ENCODE results near the gene SH3PXD2B. TPM values are rescaled to one million over a fixed set of nuclear protein-coding genes. Genes with fewer than 3 reads are reported as not detected.

Gene SH3PXD2B
- total RNA-seq, 4 donors from 2014 or later = 13.5 to 43.5 (median 28.1) TPM

- TF ChIP-seq CTCF (IDR thresholded peaks at IDR 0.05) (no peak), POLR2A (IDR thresholded peaks at IDR 0.05) (no peak)
- WGBS, 2 donors = 72 to 74% methylated on average over 6 of the region's 6 CpGs
- no peak for DNase-seq (ENCODE audit: low spot score in 2 of 2)
- H3K4me3 ChIP-seq (ENCODE audit: low read depth, poor library complexity, severe bottlenecking) = no peak overlapping the region
- intact Hi-C loops (cut with DNase I; ENCODE audit: low total_unique reads) = no loop called here
These were observed 173.0 kb downstream of the SH3PXD2B start for GRCh38 chr5:172281346-172281745.

- 42 to 47% methylated on average over 4 of the region's 4 CpGs for WGBS, 2 donors
- no peak for DNase-seq (ENCODE audit: low spot score in 2 of 2)
- no peak for TF ChIP-seq POLR2A (IDR thresholded peaks at IDR 0.05)
- TF ChIP-seq CTCF (IDR thresholded peaks at IDR 0.05) = no peak
- H3K4me3 ChIP-seq (ENCODE audit: low read depth, poor library complexity, severe bottlenecking) = no peak overlapping the region
- intact Hi-C loops (cut with DNase I; ENCODE audit: low total_unique reads) = no loop called here
These were observed 173.4 kb downstream of the SH3PXD2B start for GRCh38 chr5:172280929-172281328.

GRCh38 chr5:172280317-172280716 lies 174.0 kb downstream of the SH3PXD2B start:
- TF ChIP-seq CTCF (IDR thresholded peaks at IDR 0.05) (no peak), POLR2A (IDR thresholded peaks at IDR 0.05) (no peak)
- 80 to 88% methylated on average over 5 of the region's 5 CpGs for WGBS, 2 donors
- no peak for DNase-seq (ENCODE audit: low spot score in 2 of 2)
- no peak overlapping the region for H3K4me3 ChIP-seq (ENCODE audit: low read depth, poor library complexity, severe bottlenecking)
- intact Hi-C loops (cut with DNase I; ENCODE audit: low total_unique reads) = no loop called here

GRCh38 chr5:172278356-172278755 lies 176.0 kb downstream of the SH3PXD2B start:
- WGBS, 2 donors = 94 to 98% methylated on average over 9 of the region's 9 CpGs
- TF ChIP-seq CTCF (IDR thresholded peaks at IDR 0.05) (no peak), POLR2A (IDR thresholded peaks at IDR 0.05) (no peak)
- intact Hi-C loops (cut with DNase I; ENCODE audit: low total_unique reads) = no loop called here
- DNase-seq (ENCODE audit: low spot score in 2 of 2) = no peak
- H3K4me3 ChIP-seq (ENCODE audit: low read depth, poor library complexity, severe bottlenecking) = no peak overlapping the region

GRCh38 chr5:172276214-172276613 lies 178.1 kb downstream of the SH3PXD2B start:
- no peak overlapping the region for H3K4me3 ChIP-seq (ENCODE audit: low read depth, poor library complexity, severe bottlenecking)
- DNase-seq (ENCODE audit: low spot score in 2 of 2) = no peak
- intact Hi-C loops (cut with DNase I; ENCODE audit: low total_unique reads) = no loop called here
- WGBS, 2 donors = 84 to 85% methylated on average over 3 of the region's 3 CpGs
- TF ChIP-seq CTCF (IDR thresholded peaks at IDR 0.05) (no peak), POLR2A (IDR thresholded peaks at IDR 0.05) (no peak)

Other genes starting within 250 kb of the SH3PXD2B start
- gene UBTD2, start 170.8 kb downstream of the SH3PXD2B start, total RNA-seq = 10 to 100 TPM in 2 of 4 donors, 1 to 10 TPM in 2; 7.1 to 15.1 (median 9.4) TPM
- gene NEURL1B, start 186.7 kb upstream of the SH3PXD2B start, total RNA-seq = 10 to 100 TPM; 12.5 to 34.8 (median 20.9) TPM

Data from lower leg skin (tissue), 4 donors.